ENCODE measurements around the gene MNX1.

GRCh38 chr7:157022681-157023588, 12.5 kb upstream of the MNX1 start:
- TF ChIP-seq ZNF384 (IDR thresholded peaks at IDR 0.05): no peak
- TF ChIP-seq BHLHE40 (IDR thresholded peaks at IDR 0.05; ENCODE audit: borderline replicate concordance): no peak
- TF ChIP-seq TARDBP (IDR thresholded peaks at IDR 0.05): no peak
- no peak for TF ChIP-seq SP1 (IDR thresholded peaks at IDR 0.05)
- no peak for TF ChIP-seq FOXK2 (IDR thresholded peaks at IDR 0.05)
- TF ChIP-seq FOXA1 (IDR thresholded peaks at IDR 0.05): no peak
- no peak for TF ChIP-seq SUZ12 (IDR thresholded peaks at IDR 0.05)
- no peak for TF ChIP-seq NFRKB (IDR thresholded peaks at IDR 0.05)
- no peak for TF ChIP-seq LEF1 (IDR thresholded peaks at IDR 0.05; ENCODE audit: borderline replicate concordance)
- no peak for TF ChIP-seq ELF4 (IDR thresholded peaks at IDR 0.05)
- TF ChIP-seq FOXM1 (IDR thresholded peaks at IDR 0.05; ENCODE audit: borderline replicate concordance): no peak
- TF ChIP-seq CTBP1 (IDR thresholded peaks at IDR 0.05; ENCODE audit: borderline replicate concordance): no peak
- peak; percentile 86 for TF ChIP-seq PKNOX1 (IDR thresholded peaks at IDR 0.05)
